ENCODE measurements around the gene IFIH1. TPM values are rescaled to one million over a fixed set of nuclear protein-coding genes. Genes with fewer than 3 reads are reported as not detected.

IFIH1 gene
- total and polyA plus RNA-seq, 2 of the 8 experiments (the other 6 are each of a cell fraction or from before 2014, with no cell fraction given), result 0.32 to 2.0 TPM

DNA sequence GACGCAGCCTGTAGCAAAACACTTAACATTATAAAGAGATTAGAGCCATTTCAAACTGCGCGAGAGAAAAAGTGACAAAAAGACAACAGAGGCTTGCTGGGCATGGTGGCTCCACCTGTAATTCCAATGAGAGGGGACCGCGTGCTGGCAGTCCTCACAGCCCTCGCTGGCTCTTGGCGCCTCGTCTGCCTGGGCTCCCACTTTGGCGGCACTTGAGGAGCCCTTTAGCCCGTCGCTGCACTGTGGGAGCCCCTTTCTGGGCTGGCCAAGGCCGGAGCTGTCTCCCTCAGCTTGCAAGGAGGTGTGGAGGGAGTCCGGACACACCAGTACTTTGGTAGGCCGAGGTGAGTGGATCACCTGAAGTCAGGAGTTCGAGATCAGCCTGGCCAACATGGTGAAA lies 9.3 kb upstream of the IFIH1 start (continued):
- TF ChIP-seq, protein P1, sequence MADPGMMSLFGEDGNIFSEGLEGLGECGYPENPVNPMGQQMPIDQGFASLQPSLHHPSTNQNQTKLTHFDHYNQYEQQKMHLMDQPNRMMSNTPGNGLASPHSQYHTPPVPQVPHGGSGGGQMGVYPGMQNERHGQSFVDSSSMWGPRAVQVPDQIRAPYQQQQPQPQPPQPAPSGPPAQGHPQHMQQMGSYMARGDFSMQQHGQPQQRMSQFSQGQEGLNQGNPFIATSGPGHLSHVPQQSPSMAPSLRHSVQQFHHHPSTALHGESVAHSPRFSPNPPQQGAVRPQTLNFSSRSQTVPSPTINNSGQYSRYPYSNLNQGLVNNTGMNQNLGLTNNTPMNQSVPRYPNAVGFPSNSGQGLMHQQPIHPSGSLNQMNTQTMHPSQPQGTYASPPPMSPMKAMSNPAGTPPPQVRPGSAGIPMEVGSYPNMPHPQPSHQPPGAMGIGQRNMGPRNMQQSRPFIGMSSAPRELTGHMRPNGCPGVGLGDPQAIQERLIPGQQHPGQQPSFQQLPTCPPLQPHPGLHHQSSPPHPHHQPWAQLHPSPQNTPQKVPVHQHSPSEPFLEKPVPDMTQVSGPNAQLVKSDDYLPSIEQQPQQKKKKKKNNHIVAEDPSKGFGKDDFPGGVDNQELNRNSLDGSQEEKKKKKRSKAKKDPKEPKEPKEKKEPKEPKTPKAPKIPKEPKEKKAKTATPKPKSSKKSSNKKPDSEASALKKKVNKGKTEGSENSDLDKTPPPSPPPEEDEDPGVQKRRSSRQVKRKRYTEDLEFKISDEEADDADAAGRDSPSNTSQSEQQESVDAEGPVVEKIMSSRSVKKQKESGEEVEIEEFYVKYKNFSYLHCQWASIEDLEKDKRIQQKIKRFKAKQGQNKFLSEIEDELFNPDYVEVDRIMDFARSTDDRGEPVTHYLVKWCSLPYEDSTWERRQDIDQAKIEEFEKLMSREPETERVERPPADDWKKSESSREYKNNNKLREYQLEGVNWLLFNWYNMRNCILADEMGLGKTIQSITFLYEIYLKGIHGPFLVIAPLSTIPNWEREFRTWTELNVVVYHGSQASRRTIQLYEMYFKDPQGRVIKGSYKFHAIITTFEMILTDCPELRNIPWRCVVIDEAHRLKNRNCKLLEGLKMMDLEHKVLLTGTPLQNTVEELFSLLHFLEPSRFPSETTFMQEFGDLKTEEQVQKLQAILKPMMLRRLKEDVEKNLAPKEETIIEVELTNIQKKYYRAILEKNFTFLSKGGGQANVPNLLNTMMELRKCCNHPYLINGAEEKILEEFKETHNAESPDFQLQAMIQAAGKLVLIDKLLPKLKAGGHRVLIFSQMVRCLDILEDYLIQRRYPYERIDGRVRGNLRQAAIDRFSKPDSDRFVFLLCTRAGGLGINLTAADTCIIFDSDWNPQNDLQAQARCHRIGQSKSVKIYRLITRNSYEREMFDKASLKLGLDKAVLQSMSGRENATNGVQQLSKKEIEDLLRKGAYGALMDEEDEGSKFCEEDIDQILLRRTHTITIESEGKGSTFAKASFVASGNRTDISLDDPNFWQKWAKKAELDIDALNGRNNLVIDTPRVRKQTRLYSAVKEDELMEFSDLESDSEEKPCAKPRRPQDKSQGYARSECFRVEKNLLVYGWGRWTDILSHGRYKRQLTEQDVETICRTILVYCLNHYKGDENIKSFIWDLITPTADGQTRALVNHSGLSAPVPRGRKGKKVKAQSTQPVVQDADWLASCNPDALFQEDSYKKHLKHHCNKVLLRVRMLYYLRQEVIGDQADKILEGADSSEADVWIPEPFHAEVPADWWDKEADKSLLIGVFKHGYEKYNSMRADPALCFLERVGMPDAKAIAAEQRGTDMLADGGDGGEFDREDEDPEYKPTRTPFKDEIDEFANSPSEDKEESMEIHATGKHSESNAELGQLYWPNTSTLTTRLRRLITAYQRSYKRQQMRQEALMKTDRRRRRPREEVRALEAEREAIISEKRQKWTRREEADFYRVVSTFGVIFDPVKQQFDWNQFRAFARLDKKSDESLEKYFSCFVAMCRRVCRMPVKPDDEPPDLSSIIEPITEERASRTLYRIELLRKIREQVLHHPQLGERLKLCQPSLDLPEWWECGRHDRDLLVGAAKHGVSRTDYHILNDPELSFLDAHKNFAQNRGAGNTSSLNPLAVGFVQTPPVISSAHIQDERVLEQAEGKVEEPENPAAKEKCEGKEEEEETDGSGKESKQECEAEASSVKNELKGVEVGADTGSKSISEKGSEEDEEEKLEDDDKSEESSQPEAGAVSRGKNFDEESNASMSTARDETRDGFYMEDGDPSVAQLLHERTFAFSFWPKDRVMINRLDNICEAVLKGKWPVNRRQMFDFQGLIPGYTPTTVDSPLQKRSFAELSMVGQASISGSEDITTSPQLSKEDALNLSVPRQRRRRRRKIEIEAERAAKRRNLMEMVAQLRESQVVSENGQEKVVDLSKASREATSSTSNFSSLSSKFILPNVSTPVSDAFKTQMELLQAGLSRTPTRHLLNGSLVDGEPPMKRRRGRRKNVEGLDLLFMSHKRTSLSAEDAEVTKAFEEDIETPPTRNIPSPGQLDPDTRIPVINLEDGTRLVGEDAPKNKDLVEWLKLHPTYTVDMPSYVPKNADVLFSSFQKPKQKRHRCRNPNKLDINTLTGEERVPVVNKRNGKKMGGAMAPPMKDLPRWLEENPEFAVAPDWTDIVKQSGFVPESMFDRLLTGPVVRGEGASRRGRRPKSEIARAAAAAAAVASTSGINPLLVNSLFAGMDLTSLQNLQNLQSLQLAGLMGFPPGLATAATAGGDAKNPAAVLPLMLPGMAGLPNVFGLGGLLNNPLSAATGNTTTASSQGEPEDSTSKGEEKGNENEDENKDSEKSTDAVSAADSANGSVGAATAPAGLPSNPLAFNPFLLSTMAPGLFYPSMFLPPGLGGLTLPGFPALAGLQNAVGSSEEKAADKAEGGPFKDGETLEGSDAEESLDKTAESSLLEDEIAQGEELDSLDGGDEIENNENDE (IDR thresholded peaks at IDR 0.05; ENCODE audit: insufficient replicate concordance, low read length), result no peak
- no peak for TF ChIP-seq EZH2 (IDR thresholded peaks at IDR 0.05; ENCODE audit: low read depth, low read length, severe bottlenecking)
- TF ChIP-seq ZNF274 (IDR thresholded peaks at IDR 0.05; ENCODE audit: borderline replicate concordance, extremely low read depth, low read length), result no peak
- no peak for TF ChIP-seq TAF7 (optimal IDR thresholded peaks at IDR 0.05; ENCODE audit: borderline replicate concordance, low read depth, low read length)
- no peak for TF ChIP-seq POU5F1 (IDR thresholded peaks at IDR 0.05; ENCODE audit: low read depth, low read length)
- TF ChIP-seq SIX5 (IDR thresholded peaks at IDR 0.05; ENCODE audit: low read depth, low read length), result no peak
- TF ChIP-seq, protein P2, sequence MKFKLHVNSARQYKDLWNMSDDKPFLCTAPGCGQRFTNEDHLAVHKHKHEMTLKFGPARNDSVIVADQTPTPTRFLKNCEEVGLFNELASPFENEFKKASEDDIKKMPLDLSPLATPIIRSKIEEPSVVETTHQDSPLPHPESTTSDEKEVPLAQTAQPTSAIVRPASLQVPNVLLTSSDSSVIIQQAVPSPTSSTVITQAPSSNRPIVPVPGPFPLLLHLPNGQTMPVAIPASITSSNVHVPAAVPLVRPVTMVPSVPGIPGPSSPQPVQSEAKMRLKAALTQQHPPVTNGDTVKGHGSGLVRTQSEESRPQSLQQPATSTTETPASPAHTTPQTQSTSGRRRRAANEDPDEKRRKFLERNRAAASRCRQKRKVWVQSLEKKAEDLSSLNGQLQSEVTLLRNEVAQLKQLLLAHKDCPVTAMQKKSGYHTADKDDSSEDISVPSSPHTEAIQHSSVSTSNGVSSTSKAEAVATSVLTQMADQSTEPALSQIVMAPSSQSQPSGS (IDR thresholded peaks at IDR 0.05; ENCODE audit: low read length), result no peak
- no peak for TF ChIP-seq NANOG (IDR thresholded peaks at IDR 0.05; ENCODE audit: insufficient read depth, low read depth, low read length, poor library complexity, severe bottlenecking)

Measured in H1 (cell line).